A673 (cell line): Measurements from ENCODE around the gene LIN9. TPM values are rescaled to one million over a fixed set of nuclear protein-coding genes. Genes with fewer than 3 reads are reported as not detected.

Source experiments
- BruUV-seq: library from RNA; stranded (reverse); fragments of 400-500 nt; replicated peaks from 2 replicates; lab custom pipeline; 2021; lab: Mats Ljungman, UMichigan
- CTCF ChIA-PET: fragments of 300-600 bp; sonication (Branson Sonifier 250); formaldehyde crosslinking; loops from one replicate; lab custom pipeline; 2022; ENCODE audit warnings: antibody characterized with exemption; lab: Charles Lee
- POLR2A ChIA-PET: fragments of 300-600 bp; sonication (Branson Sonifier 250); formaldehyde crosslinking; loops from one replicate; lab custom pipeline; 2022; ENCODE audit warnings: antibody characterized with exemption; ENCODE audit not compliant: low non-redundant PET; lab: Charles Lee
- DNase-seq: peaks from one replicate; pipeline ENCODE4 v3.0.0-alpha.2; 2015; ENCODE audit warnings: low spot score
- H3K27ac ChIP-seq: fragments of 200-600 bp; sonication (generic); 2 replicates; pipeline ENCODE4 v1.5.1; 2016; ENCODE audit warnings: mixed run types, low read depth, mild to moderate bottlenecking, mixed read lengths, antibody characterized with exemption, low read length; ENCODE audit not compliant: poor library complexity, severe bottlenecking
- H3K27me3 ChIP-seq: fragments of 200-600 bp; sonication (generic); replicated peaks from 2 replicates; pipeline ENCODE4 v1.6.1; 2017; ENCODE audit warnings: mixed run types, low read depth, mild to moderate bottlenecking, mixed read lengths, antibody characterized with exemption, low read length; ENCODE audit not compliant: insufficient read depth, poor library complexity
- H3K36me3 ChIP-seq: fragments of 200-600 bp; sonication (generic); 2 replicates; pipeline ENCODE4 v1.6.1; 2016; ENCODE audit warnings: mixed run types, mild to moderate bottlenecking, mixed read lengths, antibody characterized with exemption, low read length; ENCODE audit not compliant: insufficient read depth, poor library complexity, severe bottlenecking
- H3K4me1 ChIP-seq: fragments of 200-600 bp; sonication (generic); 2 replicates; pipeline ENCODE4 v1.6.1; 2017; ENCODE audit warnings: mixed run types, mild to moderate bottlenecking, mixed read lengths, antibody characterized with exemption, low read length; ENCODE audit not compliant: insufficient read depth, poor library complexity, severe bottlenecking
- H3K4me3 ChIP-seq: fragments of 200-600 bp; sonication (generic); 2 replicates; pipeline ENCODE4 v1.5.1; 2016; ENCODE audit warnings: low read depth, mixed run types, mild to moderate bottlenecking, mixed read lengths, low read length; ENCODE audit not compliant: poor library complexity, severe bottlenecking
- H3K9me3 ChIP-seq: fragments of 200-600 bp; sonication (generic); 2 replicates; pipeline ENCODE4 v1.6.1; 2016; ENCODE audit warnings: mixed run types, low read depth, mild to moderate bottlenecking, mixed read lengths, antibody characterized with exemption, low read length; ENCODE audit not compliant: poor library complexity, severe bottlenecking
- CTCF ChIP-seq: fragments of 300-800, 200-600 bp; sonication (generic); conservative IDR thresholded peaks from 2 replicates; pipeline ENCODE4 v1.5.1; 2017; ENCODE audit warnings: low read depth, mild to moderate bottlenecking, antibody characterized with exemption, low read length, moderate library complexity, mixed read lengths
- EZH2 ChIP-seq: fragments of 200-600 bp; sonication (generic); IDR thresholded peaks from 2 replicates; pipeline ENCODE4 v1.6.1; 2017; ENCODE audit warnings: borderline replicate concordance, low read depth, mild to moderate bottlenecking, mixed read lengths, antibody characterized with exemption, low read length; ENCODE audit not compliant: poor library complexity, severe bottlenecking
- intact Hi-C: fragments of 100-400 bp; cut with micrococcal nuclease; formaldehyde crosslinking; loops from one replicate; pipeline ENCODE4 v1.10.0; 2022; ENCODE audit not compliant: unreplicated experiment
- total RNA-seq: library from RNA; stranded (reverse); gene quantifications from 2 replicates; pipeline ENCODE4 v1.2.3, GENCODE V29; 2021

Gene LIN9
- total RNA-seq, 1 experiment from 2014 or later, result 20.7 TPM

GRCh38 chr1:226202246-226202645 lies 106.7 kb downstream of the LIN9 start:
- no TSS peak for BruUV-seq
- H3K27ac ChIP-seq, result no peak overlapping the region
- ChIA-PET POLR2A (no interaction called here), CTCF (interaction anchor here (1.4 kb wide), 1 partner anchor 77 kb away, joined by 10 read pairs; no protein-coding TSS in a partner anchor)
- no peaks in the 10 kb centered on the region for H3K4me1 ChIP-seq
- no peaks in the 10 kb centered on the region for H3K36me3 ChIP-seq
- H3K9me3 ChIP-seq, result no peaks in the 10 kb centered on the region
- no peak overlapping the region for H3K4me3 ChIP-seq
- DNase-seq, result no peak
- intact Hi-C loops, result no loop called here
- no peaks in the 10 kb centered on the region for H3K27me3 ChIP-seq
- TF ChIP-seq CTCF, result no peak

GRCh38 chr1:226201029-226201593 lies 107.9 kb downstream of the LIN9 start:
- POLR2A ChIA-PET, result interaction anchor here (0.6 kb wide), 1 partner anchor 61 kb away, joined by 3 read pairs; no protein-coding TSS in a partner anchor
- CTCF ChIA-PET, result interaction anchor here (1.2 to 1.4 kb wide), 2 partner anchors 76 to 132 kb away, joined by 7 to 10 read pairs; no protein-coding TSS in a partner anchor
- Histone ChIP-seq H3K9me3 (no peaks in the 10 kb centered on the region), H3K36me3 (no peaks in the 10 kb centered on the region), H3K27ac (no peak overlapping the region), H3K4me3 (no peak overlapping the region), H3K27me3 (no peaks in the 10 kb centered on the region), H3K4me1 (no peaks in the 10 kb centered on the region)
- DNase-seq, result peak; percentile 55
- peak; percentile 69 for TF ChIP-seq CTCF
- TF ChIP-seq EZH2, result no peak
- no TSS peak for BruUV-seq
- intact Hi-C loops, result loop anchor here (2.0 kb wide), 1 partner anchor 132 kb away; no protein-coding TSS in a partner anchor

- TF ChIP-seq CTCF (no peak), EZH2 (no peak)
- no peaks in the 10 kb centered on the region for H3K36me3 ChIP-seq
- ChIA-PET CTCF (no interaction called here), POLR2A (no interaction called here)
- H3K27ac ChIP-seq, result no peak overlapping the region
- intact Hi-C loops, result loop anchor here (2.0 to 10.0 kb wide), 2 partner anchors 133 to 135 kb away; partner anchors contain the start of gene H3-3A
- DNase-seq, result no peak
- H3K9me3 ChIP-seq, result no peaks in the 10 kb centered on the region
- no peak overlapping the region for H3K4me3 ChIP-seq
- no peaks in the 10 kb centered on the region for H3K27me3 ChIP-seq
- no peaks in the 10 kb centered on the region for H3K4me1 ChIP-seq
- BruUV-seq, result no TSS peak
Observed at GRCh38 chr1:226199971-226200370, 109.0 kb downstream of the LIN9 start.
